Vein endothelial cell (primary cell): ENCODE results near the gene OR7G3. TPM values are rescaled to one million over a fixed set of nuclear protein-coding genes. Genes with fewer than 3 reads are reported as not detected.

Source experiments
- small RNA-seq: library from RNA; depleted of rRNA; stranded (forward); fragments of <200 nt; gene quantifications from one replicate; pipeline ENCODE3, GENCODE V24; 2012
- total RNA-seq: library from RNA; depleted of rRNA; stranded (reverse); fragments of >200 nt; gene quantifications from 2 replicates; pipeline ENCODE4 v1.2.3, GENCODE V29; 2012

OR7G3 gene
- total RNA-seq: not detected in 2 replicates

GRCh38 chr19:9126900-9127405 lies at the start of gene OR7G3:
OR7G3 (minus strand) TSS chr19:9126950; CDS start chr19:9126950, 0 bp downstream.

GRCh38 chr19:9140159-9140874 lies 13.6 kb upstream of the OR7G3 start, which contains the start of gene ZNF317:
ZNF317 (plus strand) TSS chr19:9140397; CDS start chr19:9156017, 15,620 bp downstream.

GRCh38 chr19:9115307-9115813 lies 11.4 kb downstream of the OR7G3 start, which contains the start of gene OR7G1:
OR7G1 (minus strand) TSS chr19:9115763; CDS start chr19:9115763, 0 bp downstream.

GRCh38 chr19:9107375-9107774 lies 19.4 kb downstream of the OR7G3 start, which contains the start of gene OR7G2:
OR7G2 (minus strand) TSS chr19:9107475; CDS start chr19:9103243, 4,232 bp downstream.

GRCh38 chr19:9086761-9087160 lies 40.0 kb downstream of the OR7G3 start, which contains the start of gene OR1M1:
OR1M1 (plus strand) TSS chr19:9087061; CDS start chr19:9093245, 6,184 bp downstream.

Small RNA genes lying within 50 kb of the gene (small RNA-seq; reads per million reads assigned to genes)
- gene OR1M4P: not detected

Other genes starting within 250 kb of the OR7G3 start
- not detected in 2 replicates for gene MUC16, start 116.5 kb downstream of the OR7G3 start, total RNA-seq
- not detected in 2 replicates for gene OR1M1, start 39.9 kb downstream of the OR7G3 start, total RNA-seq
- gene OR7G2, start 19.5 kb downstream of the OR7G3 start, total RNA-seq: not detected in 2 replicates
- gene OR7G1, start 11.2 kb downstream of the OR7G3 start, total RNA-seq: not detected in 2 replicates
- 22.3 and 26.8 TPM in 2 replicates for gene ZNF317, start 13.4 kb upstream of the OR7G3 start, total RNA-seq
- gene OR7D2, start 52.0 kb upstream of the OR7G3 start, total RNA-seq: not detected in 2 replicates
- not detected in 2 replicates for gene OR7D4, start 92.6 kb upstream of the OR7G3 start, total RNA-seq
- not detected in 2 replicates for gene OR7E24, start 124.0 kb upstream of the OR7G3 start, total RNA-seq
- 9.4 and 11.4 TPM in 2 replicates for gene ZNF699, start 182.9 kb upstream of the OR7G3 start, total RNA-seq
- 13.5 and 13.7 TPM in 2 replicates for gene ZNF559, start 197.2 kb upstream of the OR7G3 start, total RNA-seq
- gene ZNF177, start 236.1 kb upstream of the OR7G3 start, total RNA-seq: 0.98 and 1.3 TPM in 2 replicates